ENCODE data around the gene AUTS2.

DNA sequence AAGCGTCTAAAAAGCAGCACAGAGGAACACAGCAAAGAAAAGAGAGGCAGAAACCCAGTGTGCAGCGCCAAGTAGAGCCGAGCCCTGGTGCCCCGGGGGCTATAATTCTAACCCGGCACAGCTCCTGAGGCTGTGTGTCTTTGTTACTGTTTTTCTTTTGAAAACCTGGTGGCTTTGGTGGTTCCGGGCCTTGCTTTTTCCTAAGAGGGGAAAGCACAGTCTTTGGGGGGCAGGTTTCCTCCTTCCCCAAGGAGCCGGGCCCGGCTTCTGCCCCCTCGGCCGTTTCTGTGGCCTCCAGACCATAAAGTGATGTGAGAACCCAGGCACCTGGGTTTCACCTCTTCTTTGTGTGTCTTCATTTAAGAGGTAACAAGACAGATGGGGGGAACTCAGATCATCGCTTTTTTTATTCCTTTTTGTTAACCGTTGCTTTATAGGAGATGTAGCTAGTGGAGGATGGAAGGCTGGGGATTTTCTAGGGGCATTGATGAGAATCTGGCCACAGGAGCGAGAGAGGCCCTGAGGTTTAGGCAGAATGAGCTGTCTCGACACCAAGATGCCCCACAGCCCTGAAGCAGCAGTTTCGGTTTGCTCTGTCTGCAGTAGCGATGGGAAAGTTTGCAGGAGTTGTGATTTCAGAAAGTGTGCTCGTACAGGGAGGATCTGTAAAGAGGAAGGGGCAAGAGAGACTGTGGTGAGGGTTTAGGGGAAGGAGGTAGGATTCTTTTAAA lies 1165.9 kb downstream of the AUTS2 start:
- TF ChIP-seq NFIC (IDR thresholded peaks at IDR 0.05; ENCODE audit: low read depth, low read length) (peak; percentile 89), CBX3 (IDR thresholded peaks at IDR 0.05; ENCODE audit: borderline replicate concordance, low read depth) (no peak), LARP7 (IDR thresholded peaks at IDR 0.05) (no peak), TAF1 (IDR thresholded peaks at IDR 0.05; ENCODE audit: borderline replicate concordance, low read depth, low read length) (peak; percentile 14; the same call in 1 of the 2 replicates)

Measured in GM12878 (cell line).